Fibroblast of pulmonary artery (primary cell): ENCODE measurements around the gene VCAM1.

ENCODE experiments used
- DNase-seq: peaks from one replicate; pipeline ENCODE4 v3.0.0-alpha.2; 2010; ENCODE audit warnings: low read depth
- H3K4me3 ChIP-seq: replicated peaks from 2 replicates; pipeline ENCODE4 v1.5.1; 2011; ENCODE audit warnings: low read depth, mild to moderate bottlenecking, control low read depth, low read length, moderate library complexity
- CTCF ChIP-seq: IDR thresholded peaks from 2 replicates; pipeline ENCODE4 v1.5.1; 2011; ENCODE audit warnings: mild to moderate bottlenecking, control low read depth, low read length, inconsistent platforms; ENCODE audit errors: missing control alignments

VCAM1 gene

GRCh38 chr1:100719490-100719889, at the start of gene VCAM1:
Gene VCAM1, plus strand, starts transcription at chr1:100719742. Its CDS starts 119 bp downstream, at chr1:100719861.
- peak; percentile 46 for DNase-seq
- peak within 1 kb of the TSS; percentile 41 for H3K4me3 ChIP-seq
- TF ChIP-seq CTCF, result no peak

DNA sequence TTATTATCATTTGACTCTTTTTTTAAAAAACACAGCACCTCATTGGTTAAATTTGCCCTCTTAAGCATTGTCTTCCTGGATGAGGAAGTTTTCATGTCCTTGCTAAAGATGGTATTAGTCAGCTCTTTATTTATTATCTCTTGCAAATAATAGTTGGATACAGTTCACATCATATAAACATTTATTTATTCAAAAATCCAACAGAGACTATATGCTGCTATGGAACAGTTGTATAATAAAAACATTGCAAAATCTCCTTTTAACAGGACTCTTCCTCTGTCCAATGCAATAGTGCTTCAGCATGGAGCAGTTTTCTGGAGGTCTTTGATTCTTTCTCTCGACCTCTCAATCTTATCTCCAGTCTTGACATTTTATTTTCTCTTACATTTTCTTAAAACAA, 49.5 kb upstream of the VCAM1 start:
- no peak for TF ChIP-seq CTCF
- H3K4me3 ChIP-seq, result no peak overlapping the region
- DNase-seq, result no peak

- DNase-seq, result peak; percentile 42
- peak; percentile 12 for TF ChIP-seq CTCF
- H3K4me3 ChIP-seq, result no peak overlapping the region
These were observed 47.9 kb upstream of the VCAM1 start for GRCh38 chr1:100671601-100672000.

GRCh38 chr1:100683448-100684349, 35.8 kb upstream of the VCAM1 start:
- no peak for DNase-seq
- no peak overlapping the region for H3K4me3 ChIP-seq
- TF ChIP-seq CTCF, result no peak

- DNase-seq, result peak; percentile 33
- no peak overlapping the region for H3K4me3 ChIP-seq
These were observed 19.8 kb upstream of the VCAM1 start for GRCh38 chr1:100699744-100700143.

DNA sequence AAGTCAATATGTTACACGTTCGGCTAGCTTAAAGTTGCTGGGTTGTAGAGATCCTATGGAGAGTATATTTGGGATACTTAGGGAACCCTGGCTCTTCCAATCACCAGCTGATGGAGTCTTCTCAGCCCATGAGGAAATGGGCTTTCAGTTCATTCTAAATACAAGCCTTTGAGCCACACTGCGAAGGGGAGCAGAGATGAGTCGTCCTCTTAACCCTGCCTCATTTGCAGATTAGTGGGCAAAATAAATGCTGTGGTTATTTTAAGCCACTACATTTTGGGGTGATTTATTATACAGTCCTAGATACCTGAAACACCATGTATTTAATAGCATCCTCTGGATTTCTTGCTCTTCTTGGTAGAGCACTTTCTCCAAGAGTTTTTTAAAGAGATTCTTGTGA, 19.0 kb upstream of the VCAM1 start:
- DNase-seq, result no peak
- TF ChIP-seq CTCF, result no peak
- no peak overlapping the region for H3K4me3 ChIP-seq

More at GRCh38 chr1:100699744-100700143, 19.8 kb upstream of the VCAM1 start:
- no peak for TF ChIP-seq CTCF
